Liver (tissue), 2 donors: ENCODE measurements around the gene CDH13.

ENCODE experiments used
- RAD21 ChIP-seq, 2 donors: IDR thresholded peaks; 2 replicates each; pipeline ENCODE4 v1.6.1; 2016; ENCODE audit warnings: antibody characterized with exemption in 2 of 2, mild to moderate bottlenecking in 2 of 2
- TAF1 ChIP-seq: conservative IDR thresholded peaks from 2 replicates; pipeline ENCODE4 v1.6.1; 2016; ENCODE audit warnings: antibody characterized with exemption, mild to moderate bottlenecking
- donor health status: healthy.

DNA sequence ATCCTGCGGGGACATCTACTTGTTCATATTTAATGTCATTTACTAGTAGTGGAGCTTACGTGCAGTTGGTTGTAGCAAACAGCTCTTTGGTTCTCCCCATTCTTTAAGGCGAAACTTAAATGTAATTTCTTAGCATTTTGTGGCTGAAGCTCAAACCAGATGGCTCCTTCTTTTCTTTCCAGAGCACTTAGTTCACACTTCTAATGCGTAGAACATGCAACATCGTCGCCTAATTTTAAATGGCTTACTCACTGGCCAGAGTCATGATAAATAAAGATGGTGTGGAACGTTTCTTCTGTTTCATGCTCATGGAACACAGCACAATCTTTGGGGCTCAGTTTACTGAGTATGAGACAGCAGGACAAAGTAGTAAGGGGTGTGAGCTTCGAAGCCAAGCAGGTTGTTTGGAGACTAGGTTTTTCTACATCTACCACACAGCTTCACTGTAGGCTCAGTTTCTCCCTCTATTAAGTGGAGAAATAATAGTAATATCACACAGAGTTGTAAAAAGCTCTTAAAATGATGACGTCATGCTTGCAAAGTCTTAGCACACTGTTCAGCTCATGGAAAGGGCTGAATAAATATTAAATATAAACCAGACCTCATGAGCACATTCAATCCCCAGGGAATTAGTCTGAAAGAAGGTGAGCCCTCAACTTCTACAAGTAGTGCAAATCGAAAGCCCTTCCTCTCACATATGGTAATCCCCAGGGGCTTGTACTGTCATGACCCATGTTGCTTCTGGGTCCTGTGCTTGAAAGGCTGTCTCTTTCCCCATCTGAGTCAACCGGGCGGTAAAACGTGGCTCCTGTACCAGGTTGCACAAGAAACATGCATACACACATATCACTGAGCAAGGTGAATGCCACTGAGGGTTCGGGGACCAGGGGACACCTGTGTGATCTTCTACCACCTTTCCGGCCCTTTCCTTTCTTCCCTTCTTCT, 384.3 kb downstream of the CDH13 start:
- TF ChIP-seq TAF1: no peak
- TF ChIP-seq RAD21 (IDR thresholded peaks at IDR 0.05): no peak
